Naive thymus-derived CD4-positive, alpha-beta T cell (primary cell): ENCODE data around the gene ASTN1. TPM values are rescaled to one million over a fixed set of nuclear protein-coding genes. Genes with fewer than 3 reads are reported as not detected.
A peak's percentile ranks its signal among the peaks of the same experiment; 100 is the strongest.

Experiments used
- ATAC-seq: fragments of 150-1000 bp; cut with Tn5 transposase; 2 replicates; pipeline ENCODE4 v1.10.0; 2021; ENCODE audit warnings: mild to moderate bottlenecking, moderate library complexity
- CTCF ChIA-PET: fragments of 350-600 bp; sonication (Branson Sonifier 250); formaldehyde crosslinking; loops from one replicate; lab custom pipeline; 2021; ENCODE audit warnings: antibody characterized with exemption; lab: Charles Lee
- POLR2A ChIA-PET: fragments of 350-600 bp; sonication (Branson Sonifier 250); formaldehyde crosslinking; loops from one replicate; lab custom pipeline; 2021; ENCODE audit warnings: antibody characterized with exemption, inconsistent platforms; lab: Charles Lee
- DNase-seq, 9 donors: peaks; one replicate each; pipeline versions ENCODE4 v3.0.0 to v3.0.0-alpha.2; 2020 to 2022; ENCODE audit warnings: mixed read lengths in 1 of 9
- H3K27ac ChIP-seq: one replicate; pipeline ENCODE4 v1.7.0; 2013; ENCODE audit warnings: mild to moderate bottlenecking, low read depth, low read length, moderate library complexity
- H3K27me3 ChIP-seq, 2 donors: one replicate each; pipeline ENCODE4 v1.7.0; 2013; ENCODE audit warnings: low read length in 2 of 2, mild to moderate bottlenecking in 2 of 2, moderate library complexity in 2 of 2; ENCODE audit not compliant: control insufficient read depth in 2 of 2, insufficient read depth in 2 of 2
- H3K36me3 ChIP-seq, 3 experiments: 1 replicate in 2 of 3; 2 replicates in 1 of 3; pipeline ENCODE4 v1.7.0; 2013; ENCODE audit warnings: low read length in 3 of 3, mild to moderate bottlenecking in 3 of 3, moderate library complexity in 1 of 3; ENCODE audit not compliant: insufficient read depth in 3 of 3, control insufficient read depth in 2 of 3
- H3K4me1 ChIP-seq, 2 donors: one replicate each; pipeline ENCODE4 v1.7.0; 2013; ENCODE audit warnings: low read length in 2 of 2, mild to moderate bottlenecking in 2 of 2, moderate library complexity in 1 of 2; ENCODE audit not compliant: control insufficient read depth in 2 of 2, insufficient read depth in 2 of 2
- H3K4me3 ChIP-seq: 2 replicates; pipeline ENCODE4 v1.7.0; 2013; ENCODE audit warnings: mild to moderate bottlenecking, low read length
- H3K9me3 ChIP-seq, 3 experiments: 1 replicate in 2 of 3; 2 replicates in 1 of 3; pipeline ENCODE4 v1.7.0; 2013; ENCODE audit warnings: low read length in 3 of 3; ENCODE audit not compliant: control insufficient read depth in 2 of 3
- H3K27ac Mint-ChIP-seq, 9 donors: one replicate each; pipeline ENCODE4 v1.8.0; 2020 to 2022; ENCODE audit warnings: mixed read lengths in 9 of 9, mild to moderate bottlenecking in 8 of 9, moderate library complexity in 5 of 9, inconsistent platforms in 2 of 9
- H3K27me3 Mint-ChIP-seq, 5 donors: one replicate each; pipeline ENCODE4 v1.8.0; 2021 to 2022; ENCODE audit warnings: mixed read lengths in 5 of 5, mild to moderate bottlenecking in 1 of 5
- H3K36me3 Mint-ChIP-seq, 5 donors: one replicate each; pipeline ENCODE4 v1.8.0; 2020 to 2022; ENCODE audit warnings: mixed read lengths in 5 of 5, mild to moderate bottlenecking in 3 of 5, inconsistent platforms in 1 of 5
- H3K4me1 Mint-ChIP-seq, 7 donors: one replicate each; pipeline ENCODE4 v1.8.0; 2020 to 2022; ENCODE audit warnings: mixed read lengths in 7 of 7, mild to moderate bottlenecking in 3 of 7, inconsistent platforms in 1 of 7
- H3K4me3 Mint-ChIP-seq, 10 donors: one replicate each; pipeline ENCODE4 v1.8.0; 2020 to 2022; ENCODE audit warnings: mild to moderate bottlenecking in 10 of 10, mixed read lengths in 10 of 10, moderate library complexity in 6 of 10, inconsistent platforms in 2 of 10
- H3K9me3 Mint-ChIP-seq, 11 donors: one replicate each; pipeline ENCODE4 v1.8.0; 2020 to 2022; ENCODE audit warnings: mixed read lengths in 11 of 11, mild to moderate bottlenecking in 4 of 11, inconsistent platforms in 1 of 11, moderate library complexity in 1 of 11
- intact Hi-C, 2 donors: fragments of 100-400 bp; cut with micrococcal nuclease; formaldehyde crosslinking; loops; one replicate each; pipeline ENCODE4 v1.15.1; 2023
- polyA plus RNA-seq, 2 donors: library from polyadenylated mRNA; unstranded; fragments of 300-500 nt; fragmentation: Illumina TruSeq; gene quantifications; one replicate each; pipeline ENCODE4 v1.2.3, GENCODE V29; 2021
- total RNA-seq, 6 experiments: library from RNA in 5 of 6; stranded (reverse) in 5 of 6; gene quantifications; 1 replicate in 5 of 6; 2 replicates in 1 of 6; pipeline ENCODE4 v1.2.3 and lab custom pipeline; 2021 to 2026

The ASTN1 gene
- total and polyA plus RNA-seq, 7 experiments from 2014 or later = 0.07 TPM; not detected in 6

DNA sequence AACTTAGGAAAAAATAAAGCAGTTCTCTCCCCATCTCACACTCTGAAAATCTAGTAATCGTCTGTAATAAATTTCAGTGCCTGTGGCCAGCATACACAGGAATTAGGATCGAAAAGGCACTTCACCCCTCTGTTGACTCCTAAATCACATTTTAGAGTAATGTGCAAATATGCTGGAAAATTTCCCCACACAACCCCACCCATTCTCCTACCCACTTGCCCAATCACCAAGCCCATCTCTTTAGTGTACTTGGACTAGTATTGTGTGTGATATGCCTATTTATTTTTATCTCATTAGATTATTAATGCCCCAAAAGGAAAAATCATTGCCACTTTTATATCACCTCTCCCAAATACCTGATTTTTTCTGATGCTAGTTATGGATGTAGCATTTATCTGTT, 323.3 kb downstream of the ASTN1 start:
- DNase-seq (no peak), ATAC-seq (no peak)
- H3K36me3 ChIP-seq = no peaks in the 10 kb centered on the region
- H3K9me3 Mint-ChIP-seq = peaks cover 0 to 4% (median 0%) of the 10 kb centered on the region in 11 donors
- H3K4me1 ChIP-seq = no peaks in the 10 kb centered on the region
- CTCF ChIA-PET = no interaction called here
- no peaks in the 10 kb centered on the region for H3K4me1 Mint-ChIP-seq
- H3K27me3 ChIP-seq = no peaks in the 10 kb centered on the region
- H3K36me3 Mint-ChIP-seq = no peaks in the 10 kb centered on the region
- peaks cover 0 to 17% (median 0%) of the 10 kb centered on the region in 5 donors for H3K27me3 Mint-ChIP-seq
- no peak overlapping the region for H3K27ac Mint-ChIP-seq
- H3K4me3 Mint-ChIP-seq = no peak overlapping the region
- H3K4me3 ChIP-seq = no peak overlapping the region
- H3K27ac ChIP-seq = no peak overlapping the region
- POLR2A ChIA-PET = no interaction called here
- H3K9me3 ChIP-seq = no peaks in the 10 kb centered on the region
- intact Hi-C loops = no loop called here

DNA sequence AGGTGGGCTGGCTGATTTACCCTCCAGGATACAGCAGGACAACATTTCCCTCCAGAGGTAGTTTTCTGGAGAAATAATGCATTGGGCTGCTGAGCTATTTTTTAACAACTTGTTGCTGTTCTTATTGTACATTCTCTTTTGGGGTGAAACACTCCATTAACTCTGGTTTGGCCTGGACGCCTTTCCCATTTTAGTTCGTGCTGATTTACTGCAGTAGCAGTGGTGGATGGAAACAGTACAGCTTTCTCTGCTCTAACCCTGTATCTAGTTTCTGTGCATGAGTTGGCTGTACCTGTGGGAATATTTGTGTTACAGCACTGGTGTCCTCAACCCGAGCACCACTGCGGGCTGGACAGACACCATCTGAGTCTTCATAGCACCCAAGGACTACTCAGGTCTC, 325.3 kb downstream of the ASTN1 start:
- Histone ChIP-seq H3K4me1 (no peaks in the 10 kb centered on the region), H3K27me3 (no peaks in the 10 kb centered on the region), H3K36me3 (no peaks in the 10 kb centered on the region), H3K9me3 (no peaks in the 10 kb centered on the region), H3K27ac (no peak overlapping the region), H3K4me3 (no peak overlapping the region)
- no peaks in the 10 kb centered on the region for H3K36me3 Mint-ChIP-seq
- H3K27me3 Mint-ChIP-seq = peaks cover 0 to 15% (median 0%) of the 10 kb centered on the region in 5 donors
- DNase-seq (no peak), ATAC-seq (no peak)
- no peak overlapping the region for H3K27ac Mint-ChIP-seq
- no peaks in the 10 kb centered on the region for H3K4me1 Mint-ChIP-seq
- ChIA-PET POLR2A (no interaction called here), CTCF (no interaction called here)
- peaks cover 0 to 3% (median 0%) of the 10 kb centered on the region in 11 donors for H3K9me3 Mint-ChIP-seq
- no peak overlapping the region for H3K4me3 Mint-ChIP-seq
- intact Hi-C loops = no loop called here

DNA sequence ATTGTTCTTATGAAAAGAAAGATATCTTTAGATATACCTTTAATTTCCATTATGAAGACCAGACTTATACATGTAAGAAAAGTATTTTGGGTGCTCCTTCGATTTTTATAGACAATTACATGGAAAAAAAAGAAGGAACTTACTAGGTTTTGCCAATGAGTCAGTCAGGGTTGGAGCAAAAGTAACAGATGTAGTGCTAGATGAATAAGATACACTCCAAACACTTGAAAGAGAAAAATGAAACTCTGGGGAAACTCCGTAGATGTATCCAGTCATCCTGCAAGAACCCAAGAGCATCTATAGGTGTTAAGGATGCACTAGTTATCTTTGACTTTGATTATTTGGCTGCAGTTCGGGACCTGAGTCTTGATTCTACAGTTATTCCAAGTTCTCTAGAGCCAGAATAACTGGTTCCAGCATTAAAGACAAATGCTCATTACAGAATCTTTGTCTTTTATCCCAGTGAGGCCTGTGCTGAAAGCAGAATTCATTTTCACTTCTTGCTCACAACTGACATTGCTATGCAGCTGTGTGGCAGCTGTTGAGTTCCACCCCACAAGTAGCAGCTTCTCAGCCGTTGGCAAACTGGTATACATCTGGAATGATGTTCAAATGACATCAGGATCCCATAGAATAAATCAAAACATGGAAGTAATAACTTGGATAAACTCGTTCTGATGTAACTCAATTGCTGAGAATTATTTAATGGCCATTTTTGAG, 326.1 kb downstream of the ASTN1 start:
- H3K36me3 Mint-ChIP-seq = no peaks in the 10 kb centered on the region
- Histone ChIP-seq H3K36me3 (no peaks in the 10 kb centered on the region), H3K9me3 (no peaks in the 10 kb centered on the region), H3K4me1 (no peaks in the 10 kb centered on the region), H3K4me3 (no peak overlapping the region), H3K27me3 (no peaks in the 10 kb centered on the region), H3K27ac (no peak overlapping the region)
- CTCF ChIA-PET = no interaction called here
- H3K4me1 Mint-ChIP-seq = no peaks in the 10 kb centered on the region
- ATAC-seq (no peak), DNase-seq (no peak)
- peaks cover 0 to 12% (median 0%) of the 10 kb centered on the region in 5 donors for H3K27me3 Mint-ChIP-seq
- no peak overlapping the region for H3K27ac Mint-ChIP-seq
- intact Hi-C loops = no loop called here
- POLR2A ChIA-PET = no interaction called here
- peaks cover 0 to 3% (median 0%) of the 10 kb centered on the region in 11 donors for H3K9me3 Mint-ChIP-seq
- H3K4me3 Mint-ChIP-seq = no peak overlapping the region

DNA sequence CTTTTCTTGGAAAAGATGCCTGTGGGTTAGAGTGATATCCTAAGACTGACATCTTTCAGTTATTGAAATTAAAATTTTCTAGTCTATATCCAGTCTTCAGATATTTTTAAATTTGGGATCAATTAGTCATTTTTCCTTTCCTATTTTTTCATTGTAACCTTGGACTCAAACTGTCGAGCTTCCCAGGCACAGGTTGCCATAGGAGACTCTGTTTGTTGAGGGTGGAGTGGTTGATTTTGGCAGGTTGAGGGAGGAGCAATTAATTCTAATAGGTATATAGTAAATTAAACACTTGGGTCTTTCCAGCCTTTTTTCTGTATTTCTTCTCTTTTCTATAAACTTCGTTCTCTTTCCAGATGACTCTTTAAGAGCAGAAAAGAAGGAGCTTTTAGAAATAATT, 326.8 kb downstream of the ASTN1 start:
- H3K9me3 ChIP-seq = no peaks in the 10 kb centered on the region
- no peaks in the 10 kb centered on the region for H3K36me3 Mint-ChIP-seq
- no peak overlapping the region for H3K4me3 Mint-ChIP-seq
- peaks cover 0 to 10% (median 0%) of the 10 kb centered on the region in 11 donors for H3K9me3 Mint-ChIP-seq
- no peaks in the 10 kb centered on the region for H3K36me3 ChIP-seq
- no peaks in the 10 kb centered on the region for H3K4me1 Mint-ChIP-seq
- DNase-seq = no peak
- H3K27ac Mint-ChIP-seq = no peak overlapping the region
- H3K27ac ChIP-seq = no peak overlapping the region
- no peak overlapping the region for H3K4me3 ChIP-seq
- POLR2A ChIA-PET = no interaction called here
- H3K27me3 ChIP-seq = no peaks in the 10 kb centered on the region
- H3K4me1 ChIP-seq = no peaks in the 10 kb centered on the region
- intact Hi-C loops = no loop called here
- CTCF ChIA-PET = no interaction called here
- no peak for ATAC-seq
- peaks cover 0 to 12% (median 0%) of the 10 kb centered on the region in 5 donors for H3K27me3 Mint-ChIP-seq

DNA sequence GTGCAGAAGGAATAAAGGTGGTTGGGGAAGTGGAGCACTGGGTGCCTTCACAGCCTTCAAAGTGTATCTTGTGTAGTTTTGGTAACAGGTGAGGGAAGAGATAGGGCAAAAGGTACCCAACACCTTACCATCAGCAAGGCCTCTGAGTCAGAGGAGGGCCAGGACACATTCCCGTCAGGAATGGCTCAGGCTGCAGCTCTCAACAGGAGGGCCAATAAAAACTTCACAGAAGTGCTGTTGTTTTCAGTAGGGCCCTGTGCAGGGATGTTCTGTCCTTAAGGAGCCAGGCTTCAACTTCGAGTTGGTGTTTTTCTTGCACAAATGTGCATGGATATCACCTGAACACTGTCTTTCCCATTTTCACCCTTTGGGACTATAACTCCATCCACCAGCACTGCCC, 333.4 kb downstream of the ASTN1 start:
- Histone ChIP-seq H3K4me3 (no peak overlapping the region), H3K36me3 (no peaks in the 10 kb centered on the region), H3K27ac (no peak overlapping the region), H3K4me1 (no peaks in the 10 kb centered on the region), H3K27me3 (no peaks in the 10 kb centered on the region), H3K9me3 (no peaks in the 10 kb centered on the region)
- H3K36me3 Mint-ChIP-seq = no peaks in the 10 kb centered on the region
- H3K9me3 Mint-ChIP-seq = peaks cover 0 to 12% (median 0%) of the 10 kb centered on the region in 11 donors
- H3K4me1 Mint-ChIP-seq = no peaks in the 10 kb centered on the region
- peak; percentile 12 for ATAC-seq
- H3K27ac Mint-ChIP-seq = no peak overlapping the region
- CTCF ChIA-PET = no interaction called here
- intact Hi-C loops = no loop called here
- H3K27me3 Mint-ChIP-seq = no peaks in the 10 kb centered on the region
- no peak overlapping the region for H3K4me3 Mint-ChIP-seq
- POLR2A ChIA-PET = no interaction called here
- no peak for DNase-seq

DNA sequence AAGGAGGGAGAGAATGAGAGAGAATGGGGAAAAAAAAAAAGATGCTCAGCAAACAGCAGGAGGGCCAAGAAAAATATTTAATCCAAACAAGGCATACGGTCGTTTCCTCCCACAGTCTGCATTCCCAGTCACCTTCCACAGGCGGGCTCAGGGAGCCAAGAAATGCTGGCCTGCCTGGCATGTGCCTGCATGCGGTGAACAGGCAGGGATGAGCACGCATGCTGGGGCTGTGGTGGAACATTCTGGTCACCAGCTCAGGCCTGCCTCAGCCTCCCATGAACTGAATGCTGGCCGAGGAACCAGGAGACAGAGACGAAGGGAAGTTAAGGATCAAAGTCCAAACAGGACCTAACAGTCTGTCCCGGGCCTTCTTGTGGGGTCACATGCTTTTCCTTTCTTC, 335.3 kb downstream of the ASTN1 start:
- Mint-ChIP-seq H3K9me3 (peaks cover 0 to 15% (median 0%) of the 10 kb centered on the region in 11 donors), H3K4me3 (no peak overlapping the region), H3K36me3 (no peaks in the 10 kb centered on the region), H3K27me3 (peaks cover 0 to 7% (median 0%) of the 10 kb centered on the region in 5 donors), H3K4me1 (no peaks in the 10 kb centered on the region), H3K27ac (no peak overlapping the region)
- intact Hi-C loops = no loop called here
- Histone ChIP-seq H3K36me3 (no peaks in the 10 kb centered on the region), H3K4me1 (no peaks in the 10 kb centered on the region), H3K4me3 (no peak overlapping the region), H3K9me3 (no peaks in the 10 kb centered on the region), H3K27ac (no peak overlapping the region), H3K27me3 (no peaks in the 10 kb centered on the region)
- ATAC-seq (no peak), DNase-seq (no peak)
- POLR2A ChIA-PET = no interaction called here
- CTCF ChIA-PET = no interaction called here

DNA sequence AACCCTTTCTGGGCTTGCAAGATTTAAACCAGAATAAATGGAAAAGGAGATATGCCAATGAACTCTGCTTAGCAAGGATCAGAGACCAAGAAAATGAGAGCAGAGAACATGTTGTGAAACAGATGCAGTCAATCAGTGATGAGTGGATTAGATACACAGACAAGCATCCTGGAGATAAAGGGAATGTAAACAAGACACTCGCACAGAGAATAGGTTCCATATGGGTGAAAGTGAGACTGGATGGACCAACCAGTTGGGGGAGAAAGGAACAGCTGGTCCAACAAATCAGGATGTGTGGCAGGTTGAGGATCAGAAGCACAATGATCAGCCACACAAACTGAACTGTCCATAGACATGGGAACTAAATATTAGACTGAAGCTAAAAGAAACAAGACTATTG, 338.2 kb downstream of the ASTN1 start:
- Histone ChIP-seq H3K27me3 (no peaks in the 10 kb centered on the region), H3K36me3 (no peaks in the 10 kb centered on the region), H3K4me1 (no peaks in the 10 kb centered on the region), H3K27ac (no peak overlapping the region), H3K4me3 (no peak overlapping the region), H3K9me3 (no peaks in the 10 kb centered on the region)
- Mint-ChIP-seq H3K4me1 (no peaks in the 10 kb centered on the region), H3K36me3 (no peaks in the 10 kb centered on the region), H3K27ac (no peak overlapping the region), H3K4me3 (no peak overlapping the region), H3K27me3 (peaks cover 0 to 7% (median 0%) of the 10 kb centered on the region in 5 donors), H3K9me3 (peaks cover 0 to 8% (median 0%) of the 10 kb centered on the region in 11 donors)
- ChIA-PET CTCF (no interaction called here), POLR2A (no interaction called here)
- intact Hi-C loops = no loop called here
- DNase-seq (no peak), ATAC-seq (no peak)
